ENCODE measurements around the gene LCE1D.

Gene LCE1D

DNA sequence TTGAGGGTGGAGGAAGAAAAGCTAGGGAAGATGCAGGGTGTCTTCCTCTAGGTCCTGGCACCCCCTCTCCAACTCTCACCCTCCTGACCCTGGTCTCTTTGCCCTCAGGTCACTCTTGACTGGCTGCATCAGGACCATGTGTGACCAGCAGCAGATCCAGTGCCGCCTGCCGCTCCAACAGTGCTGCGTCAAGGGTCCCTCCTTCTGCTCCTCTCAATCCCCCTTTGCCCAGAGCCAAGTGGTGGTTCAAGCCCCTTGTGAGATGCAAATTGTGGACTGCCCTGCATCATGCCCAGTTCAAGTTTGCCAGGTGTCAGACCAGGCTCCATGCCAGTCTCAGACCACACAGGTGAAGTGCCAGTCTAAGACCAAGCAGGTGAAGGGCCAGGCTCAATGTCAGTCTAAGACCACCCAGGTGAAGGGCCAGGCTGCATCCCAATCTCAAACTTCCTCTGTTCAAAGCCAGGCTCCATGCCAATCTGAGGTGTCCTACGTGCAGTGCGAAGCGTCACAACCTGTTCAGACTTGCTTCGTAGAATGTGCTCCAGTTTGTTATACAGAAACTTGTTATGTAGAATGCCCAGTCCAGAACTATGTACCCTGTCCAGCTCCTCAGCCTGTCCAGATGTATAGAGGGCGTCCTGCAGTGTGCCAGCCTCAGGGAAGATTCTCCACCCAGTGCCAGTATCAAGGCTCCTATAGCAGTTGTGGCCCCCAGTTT is 36.9 kb upstream of the LCE1D start:
- no peak for DNase-seq (ENCODE audit: low spot score)
- TF ChIP-seq, protein P1, sequence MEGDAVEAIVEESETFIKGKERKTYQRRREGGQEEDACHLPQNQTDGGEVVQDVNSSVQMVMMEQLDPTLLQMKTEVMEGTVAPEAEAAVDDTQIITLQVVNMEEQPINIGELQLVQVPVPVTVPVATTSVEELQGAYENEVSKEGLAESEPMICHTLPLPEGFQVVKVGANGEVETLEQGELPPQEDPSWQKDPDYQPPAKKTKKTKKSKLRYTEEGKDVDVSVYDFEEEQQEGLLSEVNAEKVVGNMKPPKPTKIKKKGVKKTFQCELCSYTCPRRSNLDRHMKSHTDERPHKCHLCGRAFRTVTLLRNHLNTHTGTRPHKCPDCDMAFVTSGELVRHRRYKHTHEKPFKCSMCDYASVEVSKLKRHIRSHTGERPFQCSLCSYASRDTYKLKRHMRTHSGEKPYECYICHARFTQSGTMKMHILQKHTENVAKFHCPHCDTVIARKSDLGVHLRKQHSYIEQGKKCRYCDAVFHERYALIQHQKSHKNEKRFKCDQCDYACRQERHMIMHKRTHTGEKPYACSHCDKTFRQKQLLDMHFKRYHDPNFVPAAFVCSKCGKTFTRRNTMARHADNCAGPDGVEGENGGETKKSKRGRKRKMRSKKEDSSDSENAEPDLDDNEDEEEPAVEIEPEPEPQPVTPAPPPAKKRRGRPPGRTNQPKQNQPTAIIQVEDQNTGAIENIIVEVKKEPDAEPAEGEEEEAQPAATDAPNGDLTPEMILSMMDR (IDR thresholded peaks at IDR 0.05; ENCODE audit: extremely low read depth, missing control alignments) = no peak

DNA sequence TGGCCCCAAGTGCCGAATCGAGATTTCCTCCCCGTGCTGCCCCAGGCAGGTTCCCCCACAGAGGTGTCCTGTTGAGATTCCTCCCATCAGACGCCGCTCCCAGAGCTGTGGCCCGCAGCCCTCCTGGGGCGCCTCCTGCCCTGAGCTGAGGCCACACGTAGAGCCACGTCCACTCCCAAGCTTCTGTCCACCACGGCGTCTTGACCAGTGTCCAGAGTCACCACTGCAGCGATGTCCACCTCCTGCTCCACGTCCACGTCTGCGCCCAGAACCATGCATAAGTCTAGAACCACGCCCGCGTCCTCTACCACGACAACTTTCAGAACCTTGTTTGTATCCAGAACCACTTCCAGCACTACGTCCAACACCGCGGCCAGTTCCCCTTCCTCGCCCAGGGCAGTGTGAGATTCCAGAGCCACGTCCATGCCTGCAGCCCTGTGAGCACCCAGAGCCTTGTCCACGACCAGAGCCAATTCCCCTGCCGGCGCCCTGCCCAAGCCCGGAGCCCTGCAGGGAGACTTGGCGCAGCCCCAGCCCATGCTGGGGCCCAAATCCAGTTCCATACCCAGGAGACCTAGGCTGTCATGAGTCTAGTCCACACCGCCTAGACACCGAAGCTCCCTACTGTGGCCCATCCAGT is 35.9 kb upstream of the LCE1D start:
- DNase-seq (ENCODE audit: low spot score) = no peak
- TF ChIP-seq, protein P1 (IDR thresholded peaks at IDR 0.05; ENCODE audit: extremely low read depth, missing control alignments) = no peak

DNA sequence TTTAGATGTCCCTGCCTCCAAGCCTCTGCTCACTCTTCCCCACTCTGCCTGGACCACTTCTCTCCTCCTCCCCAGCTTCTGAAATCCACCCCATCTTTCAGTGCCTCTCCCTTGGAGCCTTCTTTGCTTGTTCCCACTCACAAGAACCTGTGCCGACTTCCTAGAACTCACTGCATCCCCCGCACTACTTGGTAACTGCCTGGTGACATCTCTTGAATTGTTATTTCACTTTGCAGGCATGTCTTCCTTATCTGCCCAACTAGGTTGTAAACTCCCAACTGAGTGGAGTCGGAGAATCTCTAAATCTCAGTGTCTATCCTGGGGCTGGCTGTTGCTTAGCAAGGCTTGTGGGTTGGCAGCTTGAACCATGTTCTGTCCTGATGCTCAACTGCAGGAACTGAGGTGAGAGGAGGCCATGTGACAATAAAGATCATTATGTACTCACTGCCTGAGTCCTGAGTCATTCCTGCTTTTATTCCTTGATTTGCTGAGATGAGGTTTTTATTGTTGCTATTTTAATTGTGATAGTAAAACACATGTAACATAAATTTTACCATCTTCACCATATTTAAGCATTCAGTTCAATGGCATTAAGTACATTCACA is 34.8 kb upstream of the LCE1D start:
- no peak for DNase-seq (ENCODE audit: low spot score)
- TF ChIP-seq, protein P1 (IDR thresholded peaks at IDR 0.05; ENCODE audit: extremely low read depth, missing control alignments) = no peak

DNA sequence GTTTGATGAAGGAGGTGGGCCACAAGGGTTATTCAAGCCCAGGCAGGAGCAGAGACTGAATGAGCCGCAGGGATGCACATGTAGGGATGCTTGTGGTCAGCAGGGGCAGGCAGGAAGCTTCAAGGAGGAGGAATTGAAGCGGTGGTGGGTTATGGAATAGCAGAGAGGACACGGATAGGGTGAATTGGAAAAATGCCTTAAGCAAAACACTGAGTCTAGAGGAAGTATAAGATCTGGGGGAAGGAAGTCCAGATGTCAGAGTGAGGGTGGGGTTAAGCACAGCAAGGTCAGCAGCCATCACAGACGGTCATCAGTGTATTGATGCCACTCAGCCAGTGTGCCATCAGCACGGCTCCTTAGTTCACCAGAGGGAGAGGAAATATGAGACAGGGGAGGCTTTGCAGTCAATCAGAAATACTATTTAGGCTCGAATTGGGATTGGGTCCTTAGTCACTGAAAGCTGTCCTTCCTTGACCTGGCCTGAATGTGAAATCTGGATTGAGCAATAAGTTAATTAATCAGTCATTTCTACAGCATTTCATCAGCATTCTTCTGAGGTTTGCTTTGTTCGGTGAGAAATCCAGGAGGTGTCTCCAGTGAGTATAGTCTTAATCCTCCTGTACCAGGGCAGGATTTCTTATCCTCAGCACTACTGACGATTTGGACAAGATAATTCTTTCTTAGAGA is 27.5 kb upstream of the LCE1D start:
- no peak for DNase-seq (ENCODE audit: low spot score)

DNA sequence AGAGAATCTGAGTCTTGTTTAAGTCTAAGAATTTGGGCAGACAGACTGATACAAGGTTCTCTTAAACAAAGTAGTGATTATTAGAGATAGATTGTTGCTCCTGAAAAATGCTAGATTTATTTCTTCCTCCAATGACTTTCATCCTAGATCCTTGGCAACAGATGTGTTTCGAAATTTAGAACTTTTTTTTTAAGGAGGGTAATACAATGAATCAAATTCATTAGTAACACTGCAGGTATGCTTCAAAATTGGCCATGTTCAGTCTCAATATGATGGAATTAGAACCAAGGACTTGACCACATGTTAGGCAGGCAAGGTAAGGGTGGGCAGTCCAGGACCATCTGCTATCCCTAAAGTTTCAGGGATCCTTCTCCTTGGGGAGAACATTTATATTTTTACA is 26.1 kb upstream of the LCE1D start:
- no peak for DNase-seq (ENCODE audit: low spot score)
- TF ChIP-seq, protein P1 (IDR thresholded peaks at IDR 0.05; ENCODE audit: extremely low read depth, missing control alignments) = no peak

More for the DNA sequence above, 27.5 kb upstream of the LCE1D start:
- TF ChIP-seq, protein P1 (IDR thresholded peaks at IDR 0.05; ENCODE audit: extremely low read depth, missing control alignments) = no peak

DNA sequence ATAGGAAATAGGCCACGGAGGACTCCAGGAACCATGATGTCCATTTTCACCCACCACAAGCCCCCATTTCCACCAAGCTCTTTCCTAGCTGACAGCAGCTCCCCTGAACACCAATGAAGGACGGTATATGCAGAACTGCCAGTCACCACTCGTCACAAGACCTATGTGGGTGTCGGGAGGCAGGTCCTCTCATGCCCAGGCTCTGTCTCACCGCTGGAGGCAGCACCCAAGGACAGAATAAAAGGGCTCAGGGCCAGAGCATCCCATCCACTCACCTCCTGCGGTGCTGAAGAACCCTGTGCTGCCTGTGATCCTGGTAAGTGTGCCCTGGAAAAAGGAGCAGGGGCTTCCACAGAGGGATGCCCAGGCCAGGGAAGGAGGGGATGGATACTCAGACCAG is 21.6 kb upstream of the LCE1D start, which contains the start of gene LCE1F:
LCE1F (plus strand) TSS at position 266 of the 400 bp plus-strand sequence. CDS start 1,232 bp downstream, outside the sequence.
- TF ChIP-seq, protein P1 (IDR thresholded peaks at IDR 0.05; ENCODE audit: extremely low read depth, missing control alignments) = no peak
- no peak for DNase-seq (ENCODE audit: low spot score)

Measured in GM20000 (cell line).